ENCODE measurements around the gene PTPRM. TPM values are rescaled to one million over a fixed set of nuclear protein-coding genes. Genes with fewer than 3 reads are reported as not detected.

Gene PTPRM
- total and polyA plus RNA-seq, 2 of the 8 experiments (the other 6 are each of a cell fraction or from before 2014, with no cell fraction given): 4.1 to 7.0 TPM

DNA sequence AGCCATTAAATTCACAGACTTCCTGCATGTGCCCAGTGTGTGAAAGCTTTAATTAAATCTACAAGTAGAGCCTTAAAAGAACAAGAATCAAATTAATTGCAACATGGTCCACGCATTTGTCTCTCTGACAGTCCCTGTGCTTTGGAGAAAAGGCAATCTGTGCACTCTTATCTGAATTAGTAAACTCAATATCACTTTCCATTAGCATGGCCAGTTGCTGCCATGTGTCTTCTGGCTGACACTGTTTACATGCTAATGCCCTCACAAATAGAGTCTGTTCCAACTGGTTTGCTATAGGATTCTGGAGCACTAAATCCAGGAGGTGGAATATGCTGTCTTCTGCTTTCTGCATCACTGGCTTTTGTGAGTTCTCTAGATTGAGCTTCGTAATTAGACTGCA is 607.7 kb downstream of the PTPRM start:
- no peak overlapping the region for H3K4me2 ChIP-seq (ENCODE audit: insufficient read depth in 1 of 2, low read depth in 2 of 2, low read length in 2 of 2)
- no peak overlapping the region for H2AFZ ChIP-seq (ENCODE audit: low read length)
- H3K27me3 ChIP-seq (replicated peaks in 1 of 4; ENCODE audit: control insufficient read depth in 3 of 4, extremely low read depth in 1 of 4, insufficient read depth in 3 of 4, low read length in 3 of 4): no peaks in the 10 kb centered on the region
- no peak overlapping the region for H3K23ac ChIP-seq (ENCODE audit: insufficient read length)
- H3K9me3 ChIP-seq (ENCODE audit: insufficient read depth in 2 of 2, low read depth in 1 of 2, low read length in 1 of 2): no peaks in the 10 kb centered on the region; a peak in 1 of 4 replicates
- no peak overlapping the region for H2AK5ac ChIP-seq (ENCODE audit: low read depth, low read length)
- no peak overlapping the region for H2BK12ac ChIP-seq (ENCODE audit: low read depth, low read length)
- no peak overlapping the region for H4K91ac ChIP-seq (replicated peaks; ENCODE audit: insufficient read length, low read length)
- H3K23me2 ChIP-seq (ENCODE audit: low read depth, low read length): no peaks in the 10 kb centered on the region
- no peak overlapping the region for H2BK5ac ChIP-seq (ENCODE audit: low read depth, low read length)
- no peak overlapping the region for H3K18ac ChIP-seq (ENCODE audit: extremely low read depth, low read length)
- no peaks in the 10 kb centered on the region for H3K79me1 ChIP-seq (ENCODE audit: low read depth, low read length)
- no peaks in the 10 kb centered on the region for H3K79me2 ChIP-seq (ENCODE audit: control insufficient read depth in 1 of 2, insufficient read depth in 2 of 2, low read length in 2 of 2)
- no peak overlapping the region for H3K4me3 ChIP-seq (ENCODE audit: extremely low read depth in 1 of 4, insufficient read depth in 2 of 4, low read depth in 3 of 4, low read length in 4 of 4)
- WGBS, 2 experiments (ENCODE audit: extremely low coverage in 1 of 2, insufficient coverage in 1 of 2, insufficient read length in 1 of 2, insufficient replicate concordance in 2 of 2, low coverage in 1 of 2, low lambda C conversion rate in 2 of 2, missing lambda C conversion rate in 1 of 2): 79% methylated on average over 2 of the region's 2 CpGs; no CpG with 5 or more reads in 1 of the 2 experiments
- CTCF ChIA-PET (ENCODE audit: partially characterized antibody): interaction anchor here (1.0 to 1.3 kb wide), 2 partner anchors 22 to 70 kb away, joined by 3 read pairs; no protein-coding TSS in a partner anchor
- no peak overlapping the region for H2BK15ac ChIP-seq (ENCODE audit: low read length)
- H3K9ac ChIP-seq (replicated peaks in 1 of 4; ENCODE audit: extremely low read depth in 1 of 4, low read depth in 3 of 4, low read length in 3 of 4): no peak overlapping the region
- H3K4me1 ChIP-seq (replicated peaks in 1 of 4; ENCODE audit: control insufficient read depth in 3 of 4, insufficient read depth in 4 of 4, low read length in 3 of 4): no peaks in the 10 kb centered on the region
- H3K56ac ChIP-seq (replicated peaks; ENCODE audit: insufficient read length, low read depth, low read length): no peak overlapping the region
- H2BK20ac ChIP-seq (ENCODE audit: low read length): no peak overlapping the region
- no peaks in the 10 kb centered on the region for H4K20me1 ChIP-seq (replicated peaks in 1 of 2; ENCODE audit: control insufficient read depth in 1 of 2, insufficient read depth in 2 of 2, low read length in 2 of 2)
- H4K8ac ChIP-seq (ENCODE audit: extremely low read depth, insufficient read depth, low read length): no peak overlapping the region
- H3K4ac ChIP-seq (replicated peaks; ENCODE audit: insufficient read length, low read depth, low read length): no peak overlapping the region
- peak; percentile 42 for FAIRE-seq
- H4K5ac ChIP-seq (ENCODE audit: insufficient read length, low read depth, low read length): no peak overlapping the region
- H3K14ac ChIP-seq (ENCODE audit: insufficient read length): no peak overlapping the region
- H3K36me3 ChIP-seq (ENCODE audit: control insufficient read depth in 2 of 4, insufficient read depth in 4 of 4, low read length in 3 of 4): no peaks in the 10 kb centered on the region
- DNase-seq (ENCODE audit: low read depth in 1 of 2, low spot score in 2 of 2): no peak
- H3K27ac ChIP-seq (ENCODE audit: low read depth, low read length): no peak overlapping the region
- no peak overlapping the region for H2BK120ac ChIP-seq (replicated peaks; ENCODE audit: low read depth, low read length)
- POLR2A ChIA-PET (ENCODE audit: partially characterized antibody): no interaction called here
- TF ChIP-seq EZH2 (IDR thresholded peaks at IDR 0.05; ENCODE audit: low read depth, low read length, severe bottlenecking): no peak
- no peak for TF ChIP-seq NRF1 (IDR thresholded peaks at IDR 0.05; ENCODE audit: low read depth, low read length)
- TF ChIP-seq SIRT6 (IDR thresholded peaks at IDR 0.05; ENCODE audit: low read length): no peak
- no peak for TF ChIP-seq TAF1 (IDR thresholded peaks at IDR 0.05; ENCODE audit: low read depth, low read length)
- no peak for TF ChIP-seq RNF2 (IDR thresholded peaks at IDR 0.05; ENCODE audit: borderline replicate concordance, low read depth, low read length, missing control alignments, poor library complexity, severe bottlenecking)
- no peak for TF ChIP-seq JUN (IDR thresholded peaks at IDR 0.05; ENCODE audit: low read depth, low read length)
- no peak for TF ChIP-seq BACH1 (IDR thresholded peaks at IDR 0.05; ENCODE audit: low read length)
- TF ChIP-seq RBBP5 (IDR thresholded peaks at IDR 0.05; ENCODE audit: borderline replicate concordance, low read depth, low read length): no peak
- TF ChIP-seq TCF12 (IDR thresholded peaks at IDR 0.05; ENCODE audit: low read depth, low read length): no peak
- no peak for TF ChIP-seq NANOG (IDR thresholded peaks at IDR 0.05; ENCODE audit: insufficient read depth, low read depth, low read length, poor library complexity, severe bottlenecking)
- TF ChIP-seq CBX5 (IDR thresholded peaks at IDR 0.05; ENCODE audit: low read depth, low read length): no peak
- no peak for TF ChIP-seq SUZ12 (IDR thresholded peaks at IDR 0.05; ENCODE audit: low read length)
- TF ChIP-seq HDAC2 (IDR thresholded peaks at IDR 0.05; ENCODE audit: borderline replicate concordance in 1 of 2, low read depth in 2 of 2, low read length in 2 of 2): no peak
- TF ChIP-seq KDM4A (IDR thresholded peaks at IDR 0.05; ENCODE audit: low read depth, low read length, severe bottlenecking): no peak
